Endothelial cell of umbilical vein (primary cell): ENCODE results near the gene CGNL1. TPM values are rescaled to one million over a fixed set of nuclear protein-coding genes. Genes with fewer than 3 reads are reported as not detected.

Experiments
- BruUV-seq: library from RNA; stranded (reverse); fragments of 400-500 nt; replicated peaks from 2 replicates; lab custom pipeline; 2021; lab: Mats Ljungman, UMichigan
- CTCF ChIA-PET: fragments of 300-600, 350-600 bp; sonication (Branson Sonifier 250); formaldehyde crosslinking; loops from one replicate; lab custom pipeline; 2021; ENCODE audit warnings: antibody characterized with exemption, inconsistent platforms; lab: Charles Lee
- POLR2A ChIA-PET: fragments of 300-600, 350-600 bp; sonication (Branson Sonifier 250); formaldehyde crosslinking; loops from one replicate; lab custom pipeline; 2021; ENCODE audit warnings: antibody characterized with exemption, inconsistent platforms; lab: Charles Lee
- DNase-seq: peaks from one replicate; pipeline ENCODE4 v3.0.0-alpha.2; 2011; ENCODE audit warnings: low read depth, low spot score
- FAIRE-seq: peaks from 2 replicates; lab custom pipeline; 2011; peaks lifted over from hg19 to GRCh38; lab: Jason Lieb, UNC
- H2AFZ ChIP-seq: 2 replicates; pipeline ENCODE4 v1.6.0; 2012; ENCODE audit warnings: low read depth, low read length, control low read depth, inconsistent platforms
- H3K27ac ChIP-seq: 2 replicates; pipeline ENCODE4 v1.5.1; 2011; ENCODE audit warnings: low read depth, mild to moderate bottlenecking, control low read depth, low read length, moderate library complexity; ENCODE audit not compliant: insufficient read depth
- H3K27me3 ChIP-seq, 2 experiments: 2 replicates each; pipeline versions ENCODE4 v1.6.0 to v1.6.1; 2011; ENCODE audit warnings: low read length in 2 of 2, mixed read lengths in 1 of 2; ENCODE audit not compliant: control insufficient read depth in 2 of 2, insufficient read depth in 2 of 2
- H3K36me3 ChIP-seq, 2 experiments: 2 replicates in 1 of 2; 3 replicates in 1 of 2; pipeline ENCODE4 v1.5.1; 2011; ENCODE audit warnings: low read length in 2 of 2, mild to moderate bottlenecking in 1 of 2, moderate library complexity in 1 of 2; ENCODE audit not compliant: control insufficient read depth in 2 of 2, insufficient read depth in 2 of 2; ENCODE audit errors: extremely low read depth in 1 of 2
- H3K4me1 ChIP-seq: 3 replicates; pipeline ENCODE4 v1.5.1; 2011; ENCODE audit warnings: mild to moderate bottlenecking, low read length; ENCODE audit not compliant: control insufficient read depth, insufficient read depth; ENCODE audit errors: extremely low read depth
- H3K4me2 ChIP-seq: 2 replicates; pipeline ENCODE4 v1.6.1; 2011; ENCODE audit warnings: low read length, control low read depth, mixed read lengths; ENCODE audit not compliant: insufficient read depth
- H3K4me3 ChIP-seq, 3 experiments: fragments of 200-600 bp in 1 of 3; sonication (generic), shearing (Covaris generic) in 1 of 3; replicated peaks in 1 of 3; 2 replicates each; pipeline ENCODE4 v1.5.1; 2011 to 2016; ENCODE audit warnings: control low read depth in 3 of 3, low read length in 3 of 3, mild to moderate bottlenecking in 2 of 3, inconsistent platforms in 1 of 3, low read depth in 1 of 3, moderate library complexity in 1 of 3; ENCODE audit not compliant: insufficient read depth in 1 of 3
- H3K79me2 ChIP-seq: 2 replicates; pipeline ENCODE4 v1.6.0; 2012; ENCODE audit warnings: low read length, inconsistent platforms; ENCODE audit not compliant: control insufficient read depth, insufficient read depth
- H3K9ac ChIP-seq: replicated peaks from 2 replicates; pipeline ENCODE3; 2011; ENCODE audit warnings: low read length, control low read depth; ENCODE audit not compliant: insufficient read depth; ENCODE audit errors: extremely low read depth
- H3K9me1 ChIP-seq: replicated peaks from 3 replicates; pipeline ENCODE4 v1.6.0; 2011; ENCODE audit warnings: mild to moderate bottlenecking, low read length; ENCODE audit not compliant: control insufficient read depth, insufficient read depth; ENCODE audit errors: extremely low read depth
- H3K9me3 ChIP-seq: replicated peaks from 2 replicates; pipeline ENCODE4 v1.5.1; 2012; ENCODE audit warnings: low read length, inconsistent platforms; ENCODE audit not compliant: control insufficient read depth, insufficient read depth
- H4K20me1 ChIP-seq: replicated peaks from 2 replicates; pipeline ENCODE3; 2011; ENCODE audit warnings: mild to moderate bottlenecking, low read length; ENCODE audit not compliant: control insufficient read depth, insufficient read depth; ENCODE audit errors: extremely low read depth
- EZH2 ChIP-seq: IDR thresholded peaks from 2 replicates; pipeline ENCODE4 v1.6.1; 2012; ENCODE audit warnings: borderline replicate concordance, low read depth, mild to moderate bottlenecking, moderate library complexity, low read length, inconsistent platforms; ENCODE audit not compliant: severe bottlenecking
- FOS ChIP-seq: IDR thresholded peaks from 2 replicates; pipeline ENCODE4 v1.6.1; 2011; ENCODE audit warnings: mild to moderate bottlenecking, low read length, moderate library complexity, borderline replicate concordance; ENCODE audit not compliant: insufficient read depth
- POLR2A ChIP-seq: IDR thresholded peaks from 2 replicates; pipeline ENCODE4 v1.6.1; 2012; ENCODE audit warnings: low read depth, mild to moderate bottlenecking, control low read depth, low read length
- POLR2AphosphoS5 ChIP-seq: IDR thresholded peaks from 2 replicates; pipeline ENCODE4 v1.6.1; 2012; ENCODE audit warnings: low read depth, mild to moderate bottlenecking, control low read depth, low read length, moderate library complexity; ENCODE audit not compliant: insufficient read depth
- dilution Hi-C: fragments of 300-500 bp; cut with MboI; formaldehyde crosslinking; loops from one replicate; pipeline ENCODE4 v1.15.0; 2019; ENCODE audit warnings: low sequenced_read_pairs; ENCODE audit not compliant: extremely low pct_ligation_motif_present
- intact Hi-C: fragments of 100-400 bp; cut with micrococcal nuclease; formaldehyde crosslinking; loops from one replicate; pipeline ENCODE4 v1.10.0; 2022
- polyA plus RNA-seq, 4 experiments: library from polyadenylated mRNA; depleted of rRNA in 3 of 4; stranded (reverse) in 3 of 4; unstranded in 1 of 4; fragments of >200 nt; gene quantifications; 2 replicates each; pipeline versions ENCODE4 v1.2.1 to v1.2.3, GENCODE V29; 2011 to 2012; ENCODE audit warnings: missing spikeins in 1 of 4
- total RNA-seq: library from RNA; stranded (reverse); gene quantifications from 2 replicates; pipeline ENCODE4 v1.2.3, GENCODE V29; 2021
- TF ChIP-seq, protein P1 (sequence below), 2 donors: IDR thresholded peaks; 1 replicate in 1 of 2; 2 replicates in 1 of 2; pipeline ENCODE4 v1.5.1; 2011; ENCODE audit warnings: low read length in 2 of 2, mild to moderate bottlenecking in 2 of 2, moderate library complexity in 2 of 2, control low read depth in 1 of 2, inconsistent platforms in 1 of 2, low read depth in 1 of 2; ENCODE audit not compliant: insufficient read depth in 1 of 2; ENCODE audit errors: extremely low read depth in 1 of 2
- TF ChIP-seq, protein P2 (sequence below): IDR thresholded peaks from 2 replicates; pipeline ENCODE4 v1.6.1; 2011; ENCODE audit not compliant: insufficient read depth, insufficient read length

CGNL1 gene
- total and polyA plus RNA-seq, 2 donors (not counting 3 experiments of a cell fraction or from before 2014, with no cell fraction given) = 6.9 to 27.1 TPM

GRCh38 chr15:57505056-57505715, 128.9 kb downstream of the CGNL1 start:
- TF ChIP-seq FOS (peak; percentile 36), POLR2A (no peak), POLR2AphosphoS5 (no peak), EZH2 (no peak)
- POLR2A ChIA-PET = no interaction called here
- dilution Hi-C loops = no loop called here
- H3K27ac ChIP-seq = peak overlapping the region; percentile 83
- H3K36me3 ChIP-seq = no peaks in the 10 kb centered on the region
- H3K79me2 ChIP-seq = no peaks in the 10 kb centered on the region
- peak overlapping the region; percentile 66 for H2AFZ ChIP-seq
- no TSS peak for BruUV-seq
- H3K9me3 ChIP-seq = no peaks in the 10 kb centered on the region
- FAIRE-seq (peak; percentile 67), DNase-seq (peak; percentile 45)
- H3K9ac ChIP-seq = peak overlapping the region; percentile 33
- H4K20me1 ChIP-seq = no peaks in the 10 kb centered on the region
- no peaks in the 10 kb centered on the region for H3K27me3 ChIP-seq
- intact Hi-C loops = loop anchor here (5.0 kb wide), 2 partner anchors 48 to 128 kb away; partner anchors contain the start of gene CGNL1
- CTCF ChIA-PET = interaction anchor here (0.8 to 4.3 kb wide), 20 partner anchors 11 to 1009 kb away, joined by 3 to 30 read pairs (median 4); no protein-coding TSS in a partner anchor
- H3K4me1 ChIP-seq = peaks cover 33% of the 10 kb centered on the region
- H3K4me3 ChIP-seq = no peak overlapping the region
- peak overlapping the region; percentile 28 for H3K4me2 ChIP-seq
- no peaks in the 10 kb centered on the region for H3K9me1 ChIP-seq

DNA sequence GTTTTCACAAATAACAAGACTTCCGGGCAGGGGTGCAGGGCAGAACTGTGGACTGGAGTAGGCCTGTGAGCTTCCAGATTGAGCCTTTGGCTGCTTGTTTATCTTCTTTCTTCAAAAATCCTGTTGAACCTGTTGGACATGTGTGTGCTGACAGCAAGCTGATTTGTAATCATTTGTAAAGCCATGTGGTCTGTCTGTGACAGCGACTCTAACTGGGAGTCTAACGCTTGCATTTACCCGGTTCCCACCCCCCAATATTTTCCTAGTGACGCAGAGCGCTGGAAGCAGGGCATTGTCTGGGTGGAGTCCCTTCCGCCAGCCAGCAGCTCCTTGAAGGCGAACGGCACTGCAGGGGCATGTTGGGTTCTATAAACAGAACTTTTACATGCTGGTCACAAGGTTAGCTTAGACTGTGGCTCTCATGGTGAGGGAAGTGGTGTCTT, 129.7 kb downstream of the CGNL1 start:
- peak; percentile 18 for TF ChIP-seq POLR2A
- peak; percentile 75 for TF ChIP-seq FOS
- no peak for TF ChIP-seq EZH2
- TF ChIP-seq POLR2AphosphoS5 = peak; percentile 25
- TF ChIP-seq, protein P1, sequence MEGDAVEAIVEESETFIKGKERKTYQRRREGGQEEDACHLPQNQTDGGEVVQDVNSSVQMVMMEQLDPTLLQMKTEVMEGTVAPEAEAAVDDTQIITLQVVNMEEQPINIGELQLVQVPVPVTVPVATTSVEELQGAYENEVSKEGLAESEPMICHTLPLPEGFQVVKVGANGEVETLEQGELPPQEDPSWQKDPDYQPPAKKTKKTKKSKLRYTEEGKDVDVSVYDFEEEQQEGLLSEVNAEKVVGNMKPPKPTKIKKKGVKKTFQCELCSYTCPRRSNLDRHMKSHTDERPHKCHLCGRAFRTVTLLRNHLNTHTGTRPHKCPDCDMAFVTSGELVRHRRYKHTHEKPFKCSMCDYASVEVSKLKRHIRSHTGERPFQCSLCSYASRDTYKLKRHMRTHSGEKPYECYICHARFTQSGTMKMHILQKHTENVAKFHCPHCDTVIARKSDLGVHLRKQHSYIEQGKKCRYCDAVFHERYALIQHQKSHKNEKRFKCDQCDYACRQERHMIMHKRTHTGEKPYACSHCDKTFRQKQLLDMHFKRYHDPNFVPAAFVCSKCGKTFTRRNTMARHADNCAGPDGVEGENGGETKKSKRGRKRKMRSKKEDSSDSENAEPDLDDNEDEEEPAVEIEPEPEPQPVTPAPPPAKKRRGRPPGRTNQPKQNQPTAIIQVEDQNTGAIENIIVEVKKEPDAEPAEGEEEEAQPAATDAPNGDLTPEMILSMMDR (IDR thresholded peaks at IDR 0.05; ENCODE audit: extremely low read depth in 1 of 2, insufficient read depth in 1 of 2, low read depth in 1 of 2, low read length in 2 of 2) = no peak
- TF ChIP-seq, protein P2, sequence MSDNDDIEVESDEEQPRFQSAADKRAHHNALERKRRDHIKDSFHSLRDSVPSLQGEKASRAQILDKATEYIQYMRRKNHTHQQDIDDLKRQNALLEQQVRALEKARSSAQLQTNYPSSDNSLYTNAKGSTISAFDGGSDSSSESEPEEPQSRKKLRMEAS = peak; percentile 43
- Histone ChIP-seq H3K4me1 (peaks cover 36% of the 10 kb centered on the region), H3K9me1 (no peaks in the 10 kb centered on the region), H3K27me3 (no peaks in the 10 kb centered on the region), H3K27ac (peak overlapping the region; percentile 83), H3K79me2 (no peaks in the 10 kb centered on the region), H3K9ac (peak overlapping the region; percentile 33), H3K36me3 (no peaks in the 10 kb centered on the region), H3K9me3 (no peaks in the 10 kb centered on the region), H4K20me1 (no peaks in the 10 kb centered on the region), H2AFZ (peak overlapping the region; percentile 66), H3K4me3 (no peak overlapping the region), H3K4me2 (peak overlapping the region; percentile 28)
- no TSS peak for BruUV-seq
- CTCF ChIA-PET = interaction anchor here (0.8 to 4.3 kb wide), 18 partner anchors 11 to 1009 kb away, joined by 3 to 30 read pairs (median 4); partner anchors contain the start of gene CGNL1
- intact Hi-C loops = loop anchor here (2.0 to 5.0 kb wide), 4 partner anchors 19 to 129 kb away; partner anchors contain the start of gene CGNL1
- POLR2A ChIA-PET = no interaction called here
- DNase-seq (peak; percentile 92), FAIRE-seq (peak; percentile 93)
- dilution Hi-C loops = no loop called here
